ENCODE data around the gene PRADC1. TPM values are rescaled to one million over a fixed set of nuclear protein-coding genes. Genes with fewer than 3 reads are reported as not detected.

Gene PRADC1
- total and polyA plus RNA-seq, 4 donors = 12.1 to 41.4 (median 30.6) TPM

GRCh38 chr2:73266061-73266901, 33.2 kb upstream of the PRADC1 start:
- H3K27me3 ChIP-seq (ENCODE audit: control insufficient read depth in 4 of 4, insufficient read depth in 4 of 4, low read length in 3 of 4) = peaks cover 0 to 7% (median 0%) of the 10 kb centered on the region in 4 donors
- H3K4me3 ChIP-seq (ENCODE audit: low read depth in 1 of 3, low read length in 3 of 3) = no peak overlapping the region
- no peak overlapping the region for H3K27ac ChIP-seq (ENCODE audit: low read depth in 1 of 2, low read length in 2 of 2)
- peaks cover 3 to 12% (median 7%) of the 10 kb centered on the region in 4 donors for H3K4me1 ChIP-seq (ENCODE audit: control insufficient read depth in 4 of 4, insufficient read depth in 4 of 4, low read length in 3 of 4)
- DNase-seq (ENCODE audit: low spot score) = no peak
- H3K36me3 ChIP-seq (ENCODE audit: control insufficient read depth in 4 of 4, insufficient read depth in 3 of 4, low read depth in 1 of 4, low read length in 3 of 4) = no peaks in the 10 kb centered on the region
- no peak overlapping the region for H3K9ac ChIP-seq (ENCODE audit: low read depth in 1 of 2, low read length in 2 of 2)
- 93% methylated on average over 26 of the region's 26 CpGs for WGBS
- TF ChIP-seq RXRA (IDR thresholded peaks at IDR 0.05) = no peak
- TF ChIP-seq RAD21 (IDR thresholded peaks at IDR 0.05) = no peak
- no peak for TF ChIP-seq ATF3 (IDR thresholded peaks at IDR 0.05)
- TF ChIP-seq CTCF (IDR thresholded peaks at IDR 0.05; ENCODE audit: low read depth, low read length, missing input control) = no peak
- TF ChIP-seq JUND (IDR thresholded peaks at IDR 0.05) = no peak
- TF ChIP-seq EGR1 (IDR thresholded peaks at IDR 0.05; ENCODE audit: low read depth in 2 of 2) = no peak
- TF ChIP-seq HNF4G (IDR thresholded peaks at IDR 0.05) = no peak
- no peak for TF ChIP-seq HNF4A (conservative IDR thresholded peaks at IDR 0.05)
- TF ChIP-seq NR2F2 (IDR thresholded peaks at IDR 0.05) = no peak
- no peak for TF ChIP-seq ZBTB33 (IDR thresholded peaks at IDR 0.05)
- TF ChIP-seq GABPA (IDR thresholded peaks at IDR 0.05 in 1 of 2, conservative IDR thresholded peaks at IDR 0.05 in 1 of 2) = no peak
- TF ChIP-seq SP1 (IDR thresholded peaks at IDR 0.05) = no peak
- no peak for TF ChIP-seq REST (IDR thresholded peaks at IDR 0.05)
- TF ChIP-seq TAF1 (conservative IDR thresholded peaks at IDR 0.05) = no peak
- H3K9me3 ChIP-seq (ENCODE audit: control insufficient read depth in 4 of 4, low read length in 3 of 4) = no peaks in the 10 kb centered on the region

Measured in liver (tissue), 9 donors.